C4-2B (cell line): ENCODE results near the gene ARMH4.

ENCODE experiments used
- CTCF ChIP-seq: fragments of 450-650 bp; conservative IDR thresholded peaks from 2 replicates; pipeline ENCODE4 v1.5.1; 2017; ENCODE audit warnings: mild to moderate bottlenecking
- ZFX ChIP-seq: fragments of 450-650 bp; IDR thresholded peaks from 2 replicates; pipeline ENCODE4 v1.6.1; 2017

- TF ChIP-seq CTCF (no peak), ZFX (no peak)
Observed at GRCh38 chr14:58026967-58027366, 125.0 kb downstream of the ARMH4 start.
